Panc1 (cell line): ENCODE data around the gene CALCB. TPM values are rescaled to one million over a fixed set of nuclear protein-coding genes. Genes with fewer than 3 reads are reported as not detected.

Experiments used
- ATAC-seq: fragments of 200-7000 bp; cut with Tn5 transposase; 2 replicates; pipeline ENCODE4 v1.9.1; 2020; ENCODE audit warnings: mild to moderate bottlenecking, moderate library complexity
- BruUV-seq: library from RNA; stranded (reverse); fragments of 400-500 nt; replicated peaks from 2 replicates; lab custom pipeline; 2021; lab: Mats Ljungman, UMichigan
- CTCF ChIA-PET: fragments of 300-600 bp; sonication (Branson Sonifier 250); formaldehyde crosslinking; loops from one replicate; lab custom pipeline; 2022; ENCODE audit warnings: antibody characterized with exemption; lab: Charles Lee
- POLR2A ChIA-PET: fragments of 300-600 bp; sonication (Branson Sonifier 250); formaldehyde crosslinking; loops from one replicate; lab custom pipeline; 2022; ENCODE audit warnings: antibody characterized with exemption; lab: Charles Lee
- DNase-seq: peaks from one replicate; pipeline ENCODE4 v3.0.0-alpha.2; 2010; ENCODE audit warnings: low read depth, low spot score
- H3K27ac ChIP-seq: 2 replicates; pipeline ENCODE4 v1.5.1; 2011; ENCODE audit warnings: mild to moderate bottlenecking, low read length, inconsistent platforms
- H3K27me3 ChIP-seq: fragments of 200-500 bp; sonication (Bioruptor generic); 2 replicates; pipeline ENCODE4 v1.6.0; 2014; ENCODE audit warnings: low read length, inconsistent platforms; ENCODE audit not compliant: control insufficient read depth, insufficient read depth
- H3K36me3 ChIP-seq: fragments of 200-500 bp; sonication (Bioruptor generic); 2 replicates; pipeline ENCODE4 v1.5.1; 2014; ENCODE audit warnings: inconsistent platforms, mild to moderate bottlenecking, low read length, moderate library complexity; ENCODE audit not compliant: control insufficient read depth, insufficient read depth
- H3K4me1 ChIP-seq: 2 replicates; pipeline ENCODE4 v1.5.1; 2011; ENCODE audit warnings: inconsistent platforms, mild to moderate bottlenecking, low read length, moderate library complexity; ENCODE audit not compliant: control insufficient read depth, insufficient read depth
- H3K4me3 ChIP-seq, 2 experiments: 2 replicates each; pipeline ENCODE4 v1.5.1; 2011 to 2012; ENCODE audit warnings: low read depth in 2 of 2, low read length in 2 of 2, mild to moderate bottlenecking in 2 of 2, inconsistent platforms in 1 of 2, moderate library complexity in 1 of 2
- H3K9me3 ChIP-seq: fragments of 200-500 bp; sonication (Bioruptor generic); 2 replicates; pipeline ENCODE4 v1.5.1; 2014; ENCODE audit warnings: low read depth, mild to moderate bottlenecking, inconsistent platforms, low read length, moderate library complexity; ENCODE audit not compliant: control insufficient read depth, insufficient read depth
- POLR2AphosphoS5 ChIP-seq: IDR thresholded peaks from 2 replicates; pipeline ENCODE4 v1.6.1; 2012; ENCODE audit warnings: mild to moderate bottlenecking, low read depth, low read length, moderate library complexity
- SIN3A ChIP-seq: IDR thresholded peaks from 2 replicates; pipeline ENCODE4 v1.6.1; 2012; ENCODE audit warnings: low read depth, mild to moderate bottlenecking, low read length, moderate library complexity, borderline replicate concordance; ENCODE audit not compliant: insufficient read depth
- TCF7L2 ChIP-seq: IDR thresholded peaks from 2 replicates; pipeline ENCODE4 v1.6.1; 2011; ENCODE audit warnings: mild to moderate bottlenecking, low read depth, low read length, inconsistent platforms
- in situ Hi-C: cut with HindIII; loops from 2 replicates; pipeline ENCODE4 v1.10.0; 2016; ENCODE audit warnings: low sequenced_read_pairs, low pct_unique_long_range_greater_than_20kb
- intact Hi-C: fragments of 100-400 bp; cut with micrococcal nuclease; formaldehyde crosslinking; loops from one replicate; pipeline ENCODE4 v1.10.0; 2022; ENCODE audit not compliant: unreplicated experiment
- total RNA-seq: library from RNA; stranded (reverse); gene quantifications from one replicate; pipeline ENCODE4 v1.2.1, GENCODE V29; 2021; ENCODE audit not compliant: unreplicated experiment
- TF ChIP-seq, protein P1 (sequence below): fragments of 450-650 bp; IDR thresholded peaks from 2 replicates; pipeline ENCODE4 v1.5.1; 2017; ENCODE audit warnings: mild to moderate bottlenecking
- TF ChIP-seq, protein P2 (sequence below), 2 experiments: IDR thresholded peaks; 2 replicates each; pipeline ENCODE4 v1.6.1; 2011 to 2012; ENCODE audit warnings: low read depth in 2 of 2, control low read depth in 1 of 2, low read length in 1 of 2, mild to moderate bottlenecking in 1 of 2, moderate library complexity in 1 of 2; ENCODE audit not compliant: insufficient read depth in 1 of 2

Gene CALCB
- total RNA-seq, 1 experiment from 2014 or later, result not detected

DNA sequence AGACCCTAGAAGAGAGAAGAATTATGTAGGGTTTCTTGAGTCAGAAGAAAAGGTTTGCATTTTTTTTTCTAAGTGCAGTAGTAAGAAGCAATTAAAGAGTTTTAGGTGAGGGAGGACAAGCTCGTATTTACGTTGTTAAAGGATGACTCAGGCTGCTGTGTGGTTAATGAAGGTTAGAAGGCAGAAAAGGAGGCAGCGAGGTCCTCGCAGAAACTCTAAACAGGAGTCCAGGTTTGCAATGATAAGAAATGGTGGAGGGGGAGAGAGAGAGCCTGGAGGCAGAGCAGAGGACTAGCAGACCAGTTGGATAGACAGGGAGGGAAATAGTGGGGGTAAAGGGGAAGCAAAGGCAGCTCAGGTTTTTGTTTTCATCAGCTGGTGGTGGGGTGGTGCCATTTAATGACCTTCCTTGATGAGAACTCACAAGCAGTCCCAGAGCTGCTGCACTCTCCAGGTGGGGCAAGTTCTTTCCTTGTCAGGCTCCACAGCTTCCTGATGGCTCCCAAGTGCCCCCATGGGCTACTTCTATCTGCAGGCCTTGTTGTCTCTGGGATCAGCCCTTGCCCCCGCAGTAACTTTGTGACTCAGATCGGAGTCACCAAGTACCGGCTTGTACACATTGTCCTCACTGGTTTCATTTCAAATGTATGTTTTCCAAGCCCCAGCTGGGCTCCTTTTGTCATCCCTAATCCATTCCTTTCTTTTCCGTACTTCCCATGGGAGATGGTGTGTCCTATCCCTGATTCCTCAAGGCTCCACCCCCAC, 33.0 kb downstream of the CALCB start:
- POLR2A ChIA-PET, result interaction anchor here (0.5 kb wide), 1 partner anchor 74 kb away, joined by 7 read pairs; no protein-coding TSS in a partner anchor
- in situ Hi-C loops, result no loop called here
- Histone ChIP-seq H3K27ac (no peak overlapping the region), H3K4me1 (no peaks in the 10 kb centered on the region), H3K27me3 (no peaks in the 10 kb centered on the region), H3K36me3 (no peaks in the 10 kb centered on the region), H3K4me3 (no peak overlapping the region), H3K9me3 (no peaks in the 10 kb centered on the region)
- TF ChIP-seq TCF7L2 (no peak), POLR2AphosphoS5 (no peak), SIN3A (no peak)
- intact Hi-C loops, result no loop called here
- DNase-seq (no peak), ATAC-seq (peak; percentile 81)
- BruUV-seq, result no TSS peak
- CTCF ChIA-PET, result no interaction called here

DNA sequence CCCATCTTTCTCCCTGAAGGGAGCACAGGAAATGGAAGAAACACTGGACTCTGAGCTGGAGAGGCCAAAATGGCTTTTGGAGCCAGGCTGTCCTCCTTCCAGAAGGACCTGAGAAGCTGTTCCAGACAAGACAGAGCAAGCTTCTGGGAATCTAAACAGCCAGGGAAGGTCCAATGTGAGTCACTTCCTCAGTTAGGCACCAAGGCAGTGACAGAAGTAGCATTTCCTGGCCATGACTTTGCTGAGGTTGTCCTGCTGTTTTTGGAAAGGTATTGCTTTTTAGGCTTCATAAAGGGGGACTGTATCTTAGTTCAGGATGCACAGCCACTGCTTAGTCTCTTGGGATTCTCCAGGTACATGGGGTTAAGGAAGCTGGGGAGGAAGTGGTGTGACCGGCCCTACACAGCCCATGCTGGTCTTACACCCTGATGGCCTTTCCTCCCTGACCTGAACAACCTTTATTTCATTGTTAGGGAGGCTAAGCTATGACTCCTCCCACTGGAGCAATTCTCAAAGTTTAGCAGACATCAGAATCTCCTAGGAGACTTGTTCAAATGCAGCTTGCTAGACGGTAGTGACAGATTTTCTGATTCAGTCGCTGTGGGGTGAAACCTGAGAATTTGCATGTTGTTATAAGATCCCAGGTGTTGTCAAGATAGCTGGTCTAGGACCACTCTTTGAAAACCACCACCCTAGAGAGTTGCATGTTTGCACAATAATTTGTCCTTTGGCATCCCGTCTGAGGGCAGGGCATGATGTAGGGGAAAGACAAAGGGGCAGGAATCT, 34.5 kb downstream of the CALCB start:
- TF ChIP-seq, protein P1, sequence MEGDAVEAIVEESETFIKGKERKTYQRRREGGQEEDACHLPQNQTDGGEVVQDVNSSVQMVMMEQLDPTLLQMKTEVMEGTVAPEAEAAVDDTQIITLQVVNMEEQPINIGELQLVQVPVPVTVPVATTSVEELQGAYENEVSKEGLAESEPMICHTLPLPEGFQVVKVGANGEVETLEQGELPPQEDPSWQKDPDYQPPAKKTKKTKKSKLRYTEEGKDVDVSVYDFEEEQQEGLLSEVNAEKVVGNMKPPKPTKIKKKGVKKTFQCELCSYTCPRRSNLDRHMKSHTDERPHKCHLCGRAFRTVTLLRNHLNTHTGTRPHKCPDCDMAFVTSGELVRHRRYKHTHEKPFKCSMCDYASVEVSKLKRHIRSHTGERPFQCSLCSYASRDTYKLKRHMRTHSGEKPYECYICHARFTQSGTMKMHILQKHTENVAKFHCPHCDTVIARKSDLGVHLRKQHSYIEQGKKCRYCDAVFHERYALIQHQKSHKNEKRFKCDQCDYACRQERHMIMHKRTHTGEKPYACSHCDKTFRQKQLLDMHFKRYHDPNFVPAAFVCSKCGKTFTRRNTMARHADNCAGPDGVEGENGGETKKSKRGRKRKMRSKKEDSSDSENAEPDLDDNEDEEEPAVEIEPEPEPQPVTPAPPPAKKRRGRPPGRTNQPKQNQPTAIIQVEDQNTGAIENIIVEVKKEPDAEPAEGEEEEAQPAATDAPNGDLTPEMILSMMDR, result no peak
- TF ChIP-seq, protein P2, sequence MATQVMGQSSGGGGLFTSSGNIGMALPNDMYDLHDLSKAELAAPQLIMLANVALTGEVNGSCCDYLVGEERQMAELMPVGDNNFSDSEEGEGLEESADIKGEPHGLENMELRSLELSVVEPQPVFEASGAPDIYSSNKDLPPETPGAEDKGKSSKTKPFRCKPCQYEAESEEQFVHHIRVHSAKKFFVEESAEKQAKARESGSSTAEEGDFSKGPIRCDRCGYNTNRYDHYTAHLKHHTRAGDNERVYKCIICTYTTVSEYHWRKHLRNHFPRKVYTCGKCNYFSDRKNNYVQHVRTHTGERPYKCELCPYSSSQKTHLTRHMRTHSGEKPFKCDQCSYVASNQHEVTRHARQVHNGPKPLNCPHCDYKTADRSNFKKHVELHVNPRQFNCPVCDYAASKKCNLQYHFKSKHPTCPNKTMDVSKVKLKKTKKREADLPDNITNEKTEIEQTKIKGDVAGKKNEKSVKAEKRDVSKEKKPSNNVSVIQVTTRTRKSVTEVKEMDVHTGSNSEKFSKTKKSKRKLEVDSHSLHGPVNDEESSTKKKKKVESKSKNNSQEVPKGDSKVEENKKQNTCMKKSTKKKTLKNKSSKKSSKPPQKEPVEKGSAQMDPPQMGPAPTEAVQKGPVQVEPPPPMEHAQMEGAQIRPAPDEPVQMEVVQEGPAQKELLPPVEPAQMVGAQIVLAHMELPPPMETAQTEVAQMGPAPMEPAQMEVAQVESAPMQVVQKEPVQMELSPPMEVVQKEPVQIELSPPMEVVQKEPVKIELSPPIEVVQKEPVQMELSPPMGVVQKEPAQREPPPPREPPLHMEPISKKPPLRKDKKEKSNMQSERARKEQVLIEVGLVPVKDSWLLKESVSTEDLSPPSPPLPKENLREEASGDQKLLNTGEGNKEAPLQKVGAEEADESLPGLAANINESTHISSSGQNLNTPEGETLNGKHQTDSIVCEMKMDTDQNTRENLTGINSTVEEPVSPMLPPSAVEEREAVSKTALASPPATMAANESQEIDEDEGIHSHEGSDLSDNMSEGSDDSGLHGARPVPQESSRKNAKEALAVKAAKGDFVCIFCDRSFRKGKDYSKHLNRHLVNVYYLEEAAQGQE (IDR thresholded peaks at IDR 0.05; ENCODE audit: insufficient read depth in 1 of 2, low read depth in 2 of 2, low read length in 1 of 2), result no peak
- no peak for TF ChIP-seq POLR2AphosphoS5
- no peak for TF ChIP-seq TCF7L2
- TF ChIP-seq SIN3A, result no peak
- H3K27me3 ChIP-seq, result 0 out of 2 replicates have a peak, but pooled peaks cover 2% of the 10 kb centered on the region
- no TSS peak for BruUV-seq
- no peaks in the 10 kb centered on the region for H3K9me3 ChIP-seq
- ATAC-seq (no peak), DNase-seq (no peak)
- no peak overlapping the region for H3K27ac ChIP-seq
- H3K36me3 ChIP-seq, result no peaks in the 10 kb centered on the region
- POLR2A ChIA-PET, result no interaction called here
- intact Hi-C loops, result no loop called here
- H3K4me3 ChIP-seq, result no peak overlapping the region
- in situ Hi-C loops, result no loop called here
- H3K4me1 ChIP-seq, result no peaks in the 10 kb centered on the region
- CTCF ChIA-PET, result no interaction called here
